ENCODE measurements around the gene SPTAN1. TPM values are rescaled to one million over a fixed set of nuclear protein-coding genes. Genes with fewer than 3 reads are reported as not detected.
A peak's percentile ranks its signal among the peaks of the same experiment; 100 is the strongest.

SPTAN1 gene
- polyA plus RNA-seq, 1 experiment = 211 TPM

- Histone ChIP-seq H3K9me3 (ENCODE audit: control insufficient read depth, insufficient read depth, low read length) (no peaks in the 10 kb centered on the region), H3K27ac (ENCODE audit: low read depth, low read length) (no peak overlapping the region), H3K27me3 (ENCODE audit: control insufficient read depth, insufficient read depth, low read length) (no peaks in the 10 kb centered on the region), H3K4me3 (ENCODE audit: low read depth, low read length) (no peak overlapping the region)
- no peak for DNase-seq (ENCODE audit: low read depth, low spot score)
- no peak for TF ChIP-seq CTCF (IDR thresholded peaks at IDR 0.05; ENCODE audit: low read depth, low read length)
- ChIA-PET CTCF (interaction anchor here (0.6 kb wide), 1 partner anchor 118 kb away, joined by 3 read pairs; no protein-coding TSS in a partner anchor), POLR2A (no interaction called here)
Observed at GRCh38 chr9:128556926-128557634, 4.7 kb downstream of the SPTAN1 start.

- Histone ChIP-seq H3K27ac (ENCODE audit: low read depth, low read length) (peak overlapping the region; percentile 78), H3K9me3 (ENCODE audit: control insufficient read depth, insufficient read depth, low read length) (no peaks in the 10 kb centered on the region), H3K4me3 (ENCODE audit: low read depth, low read length) (peak overlapping the region; percentile 44), H3K27me3 (ENCODE audit: control insufficient read depth, insufficient read depth, low read length) (no peaks in the 10 kb centered on the region)
- ChIA-PET POLR2A (interaction anchor here (0.6 kb wide), 1 partner anchor 416 kb away, joined by 9 read pairs; no protein-coding TSS in a partner anchor), CTCF (no interaction called here)
- TF ChIP-seq CTCF (IDR thresholded peaks at IDR 0.05; ENCODE audit: low read depth, low read length) = no peak
- DNase-seq (ENCODE audit: low read depth, low spot score) = peak; percentile 74
Observed at GRCh38 chr9:128558431-128559310, 6.3 kb downstream of the SPTAN1 start.

- POLR2A ChIA-PET = interaction anchor here (0.5 to 0.8 kb wide), 2 partner anchors 12 to 34 kb away, joined by 3 read pairs; no protein-coding TSS in a partner anchor
- CTCF ChIA-PET = no interaction called here
- Histone ChIP-seq H3K9me3 (ENCODE audit: control insufficient read depth, insufficient read depth, low read length) (no peaks in the 10 kb centered on the region), H3K27ac (ENCODE audit: low read depth, low read length) (no peak overlapping the region), H3K27me3 (ENCODE audit: control insufficient read depth, insufficient read depth, low read length) (no peaks in the 10 kb centered on the region), H3K4me3 (ENCODE audit: low read depth, low read length) (no peak overlapping the region)
- no peak for DNase-seq (ENCODE audit: low read depth, low spot score)
- no peak for TF ChIP-seq CTCF (IDR thresholded peaks at IDR 0.05; ENCODE audit: low read depth, low read length)
Observed at GRCh38 chr9:128565578-128565977, 13.2 kb downstream of the SPTAN1 start.

GRCh38 chr9:128568470-128569078, 16.2 kb downstream of the SPTAN1 start:
- no peak for TF ChIP-seq CTCF (IDR thresholded peaks at IDR 0.05; ENCODE audit: low read depth, low read length)
- ChIA-PET CTCF (no interaction called here), POLR2A (no interaction called here)
- DNase-seq (ENCODE audit: low read depth, low spot score) = no peak
- no peak overlapping the region for H3K4me3 ChIP-seq (ENCODE audit: low read depth, low read length)
- no peaks in the 10 kb centered on the region for H3K9me3 ChIP-seq (ENCODE audit: control insufficient read depth, insufficient read depth, low read length)
- H3K27me3 ChIP-seq (ENCODE audit: control insufficient read depth, insufficient read depth, low read length) = no peaks in the 10 kb centered on the region
- no peak overlapping the region for H3K27ac ChIP-seq (ENCODE audit: low read depth, low read length)
